ENCODE measurements around the gene EMP3. TPM values are rescaled to one million over a fixed set of nuclear protein-coding genes. Genes with fewer than 3 reads are reported as not detected.

EMP3 gene
- total and polyA plus RNA-seq, 2 of the 4 experiments (the other 2 are of a cell fraction) = 147 to 632 TPM

DNA sequence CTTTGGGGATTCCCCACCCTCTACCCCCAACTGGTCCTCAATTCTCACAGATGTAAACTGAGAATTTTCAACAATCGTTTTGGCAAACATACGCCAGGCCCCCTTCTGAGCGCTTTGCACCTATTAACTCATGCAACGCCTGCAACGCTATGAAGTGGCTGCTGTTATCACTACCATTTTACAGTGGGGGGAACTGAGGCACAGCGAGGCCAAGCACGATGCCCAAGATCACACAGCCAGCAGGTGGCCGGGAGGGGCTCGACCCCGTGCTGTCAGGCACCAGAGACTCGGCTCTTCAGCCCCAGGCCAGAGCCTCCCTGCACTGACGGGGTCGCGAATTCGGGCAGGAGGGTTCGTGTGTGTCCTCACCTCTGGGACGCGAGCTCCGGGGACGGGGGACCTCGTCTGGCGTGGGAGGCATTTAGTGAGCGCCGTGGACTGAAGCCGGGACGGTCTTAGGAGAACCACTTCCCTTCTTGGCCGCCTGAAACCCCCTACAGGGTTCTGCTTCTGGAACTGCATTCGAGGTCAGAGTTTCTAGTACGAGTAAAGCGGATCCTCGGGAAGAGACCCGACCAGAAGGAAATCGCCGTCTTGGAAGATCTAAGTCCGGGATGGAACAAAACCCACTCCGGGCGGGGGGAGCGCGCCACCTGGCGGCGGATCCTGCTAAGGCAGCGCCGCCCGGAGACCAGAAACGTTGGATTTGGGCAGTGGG is 34.4 kb upstream of the EMP3 start:
- H4K5ac ChIP-seq (ENCODE audit: low read depth, low read length) = no peak overlapping the region
- ChIA-PET POLR2A (ENCODE audit: unreplicated experiment) (no interaction called here), CTCF (interaction anchor here (0.6 to 1.7 kb wide), 3 partner anchors 20 to 26 kb away, joined by 4 to 7 read pairs (median 4); no protein-coding TSS in a partner anchor)
- in situ Hi-C loops (cut with MboI; ENCODE audit: low sequenced_read_pairs) (no loop called here), intact Hi-C loops (cut with micrococcal nuclease) (loop anchor here (1.0 kb wide), 2 partner anchors 20 to 24 kb away; no protein-coding TSS in a partner anchor), dilution Hi-C loops (cut with HindIII; ENCODE audit: low sequenced_read_pairs, unreplicated experiment) (no loop called here)
- H3K56ac ChIP-seq (ENCODE audit: extremely low read depth, insufficient read depth, low read length) = no peak overlapping the region
- peak overlapping the region; percentile 89 for H2AK9ac ChIP-seq (replicated peaks; ENCODE audit: low read depth, low read length, poor library complexity)
- H3K4me1 ChIP-seq (ENCODE audit: control insufficient read depth, insufficient read depth, low read length) = peaks cover 5% of the 10 kb centered on the region
- peak overlapping the region; percentile 40 for H3K4me3 ChIP-seq (ENCODE audit: insufficient read depth, low read depth, low read length)
- H3K36me3 ChIP-seq (ENCODE audit: control insufficient read depth, insufficient read depth, low read length) = no peaks in the 10 kb centered on the region
- peak overlapping the region; percentile 63 for H2BK120ac ChIP-seq (ENCODE audit: low read depth, low read length)
- no peaks in the 10 kb centered on the region for H3K79me1 ChIP-seq (ENCODE audit: low read depth in 1 of 2, low read length in 2 of 2)
- H2BK15ac ChIP-seq (ENCODE audit: low read depth, low read length) = no peak overlapping the region
- H4K20me1 ChIP-seq (ENCODE audit: insufficient read depth, low read length) = no peaks in the 10 kb centered on the region
- H3K4ac ChIP-seq (ENCODE audit: low read depth, low read length) = peak overlapping the region; percentile 6
- H3K23ac ChIP-seq (ENCODE audit: low read depth, low read length) = peak overlapping the region; percentile 54; the same call in 1 of the 2 replicates
- H2BK5ac ChIP-seq (ENCODE audit: low read depth, low read length, poor library complexity, severe bottlenecking) = no peak overlapping the region
- peaks cover 3% of the 10 kb centered on the region for H3K9me3 ChIP-seq (ENCODE audit: control insufficient read depth, insufficient read depth, low read length)
- no peaks in the 10 kb centered on the region for H3K27me3 ChIP-seq (ENCODE audit: control insufficient read depth, insufficient read depth, low read length)
- no peak overlapping the region for H2BK20ac ChIP-seq (ENCODE audit: low read depth, low read length)
- H4K8ac ChIP-seq (ENCODE audit: low read depth in 2 of 2, low read length in 2 of 2) = peak overlapping the region; percentile 7 to 87; a peak in 1 of 4 replicates
- peak overlapping the region; percentile 75 for H3K4me2 ChIP-seq (ENCODE audit: low read depth, low read length)
- DNase-seq (peak; percentile 81), ATAC-seq (ENCODE audit: low read depth) (peak; percentile 89)
- no peak overlapping the region for H3K18ac ChIP-seq (ENCODE audit: low read depth, low read length)
- BruUV-seq (replicated peaks) = no TSS peak
- H3K9me1 ChIP-seq (ENCODE audit: insufficient read depth, low read length) = no peaks in the 10 kb centered on the region
- peak overlapping the region; percentile 26; the same call in 1 of the 2 replicates for H3K14ac ChIP-seq (replicated peaks; ENCODE audit: low read depth, low read length)
- H4K91ac ChIP-seq (ENCODE audit: insufficient read depth, low read depth, low read length) = peak overlapping the region; percentile 41; the same call in 1 of the 2 replicates
- 2% methylated on average over 13 of the region's 45 CpGs; no CpG with 5 or more reads in 1 of the 2 experiments for WGBS, 2 experiments (ENCODE audit: extremely low coverage in 2 of 2, insufficient read length in 1 of 2)
- H2AK5ac ChIP-seq (ENCODE audit: low read depth, low read length) = peak overlapping the region; percentile 60; the same call in 1 of the 2 replicates
- peak overlapping the region; percentile 8; the same call in 1 of the 2 replicates for H3K9ac ChIP-seq (ENCODE audit: low read depth, low read length)
- H2AFZ ChIP-seq (replicated peaks; ENCODE audit: low read length, poor library complexity) = peak overlapping the region; percentile 92
- H3K27ac ChIP-seq (ENCODE audit: insufficient read depth, low read length) = peak overlapping the region; percentile 2
- TF ChIP-seq RAD21 (IDR thresholded peaks at IDR 0.05; ENCODE audit: low read length) = peak; percentile 92
- no peak for TF ChIP-seq CHD1 (IDR thresholded peaks at IDR 0.05; ENCODE audit: low read depth, low read length)
- TF ChIP-seq CEBPB (IDR thresholded peaks at IDR 0.05; ENCODE audit: low read depth, low read length) = no peak
- TF ChIP-seq NFE2L2 (IDR thresholded peaks at IDR 0.05; ENCODE audit: low read depth, low read length) = no peak
- no peak for TF ChIP-seq ELK1 (IDR thresholded peaks at IDR 0.05; ENCODE audit: borderline replicate concordance, low read depth, low read length)
- 0 out of 2 replicates have a peak, but pooled peaks have one; percentile 35 for TF ChIP-seq POLR2A (IDR thresholded peaks at IDR 0.05; ENCODE audit: low read depth, low read length)
- TF ChIP-seq RCOR1 (IDR thresholded peaks at IDR 0.05; ENCODE audit: insufficient replicate concordance, low read length) = no peak
- no peak for TF ChIP-seq USF2 (IDR thresholded peaks at IDR 0.05; ENCODE audit: low read depth, low read length)
- TF ChIP-seq FOS (IDR thresholded peaks at IDR 0.05; ENCODE audit: low read depth, low read length) = no peak
- no peak for TF ChIP-seq MAFK (IDR thresholded peaks at IDR 0.05; ENCODE audit: low read depth, low read length)
- TF ChIP-seq RFX5 (IDR thresholded peaks at IDR 0.05; ENCODE audit: low read depth, low read length) = no peak
- TF ChIP-seq MAZ (IDR thresholded peaks at IDR 0.05; ENCODE audit: borderline replicate concordance, low read depth, low read length) = peak; percentile 49
- TF ChIP-seq SMC3 (IDR thresholded peaks at IDR 0.05; ENCODE audit: low read depth, low read length) = peak; percentile 94
- TF ChIP-seq BHLHE40 (IDR thresholded peaks at IDR 0.05; ENCODE audit: low read depth, low read length) = no peak

All from IMR-90 (cell line).